K562 (cell line): ENCODE data around the gene SOX30. TPM values are rescaled to one million over a fixed set of nuclear protein-coding genes. Genes with fewer than 3 reads are reported as not detected.

Experiments used
- ATAC-seq: fragments of 200-7000 bp; cut with Tn5 transposase; 3 replicates; pipeline ENCODE4 v1.9.1; 2020; ENCODE audit warnings: moderate library complexity
- BruUV-seq: library from RNA; stranded (reverse); fragments of 400-500 nt; replicated peaks from 2 replicates; lab custom pipeline; 2021; lab: Mats Ljungman, UMichigan
- CTCF ChIA-PET: fragments of 300-600 bp; formaldehyde crosslinking; extraction: SDS; loops from one replicate; lab custom pipeline; 2021; ENCODE audit warnings: low intra/inter-chr PET ratio; lab: Yijun Ruan, JAX
- POLR2A ChIA-PET: fragments of 300-600, 350-650 bp; sonication (Branson Sonifier 250); formaldehyde crosslinking; extraction: SDS; loops from one replicate; lab custom pipeline; 2021; ENCODE audit warnings: antibody characterized with exemption, inconsistent platforms; lab: Yijun Ruan, JAX
- DNase-seq, 4 experiments: peaks; one replicate each; pipeline versions ENCODE4 v3.0.0 to v3.0.0-alpha.2; 2011 to 2018; ENCODE audit warnings: low spot score in 3 of 4, mixed read lengths in 3 of 4; ENCODE audit errors: extremely low read depth in 1 of 4
- FAIRE-seq: peaks from 2 replicates; lab custom pipeline; 2011; peaks lifted over from hg19 to GRCh38; lab: Jason Lieb, UNC
- H2AFZ ChIP-seq: 2 replicates; pipeline ENCODE4 v1.6.0; 2011; ENCODE audit warnings: low read depth, low read length, control low read depth, inconsistent platforms
- H3K27ac ChIP-seq: fragments of 200-600 bp; 3 replicates; pipeline ENCODE4 v1.8.0; 2011; ENCODE audit warnings: low read depth, mild to moderate bottlenecking, control low read depth, inconsistent platforms, low read length, moderate library complexity, mixed read lengths; ENCODE audit errors: extremely low read depth
- H3K27me3 ChIP-seq, 2 experiments: fragments of 300-600 bp in 1 of 2; 2 replicates in 1 of 2; 3 replicates in 1 of 2; pipeline versions ENCODE4 v1.6.0 to v1.8.0; 2011; ENCODE audit warnings: inconsistent platforms in 2 of 2, low read length in 2 of 2, mild to moderate bottlenecking in 1 of 2, mixed read lengths in 1 of 2, moderate library complexity in 1 of 2; ENCODE audit not compliant: control insufficient read depth in 2 of 2, insufficient read depth in 2 of 2
- H3K36me3 ChIP-seq: fragments of 300-600 bp; 3 replicates; pipeline ENCODE4 v1.8.0; 2011; ENCODE audit warnings: mild to moderate bottlenecking, low read length, inconsistent platforms; ENCODE audit not compliant: control insufficient read depth, insufficient read depth
- H3K4me1 ChIP-seq, 2 experiments: fragments of 200-600 bp in 1 of 2; replicated peaks in 1 of 2; 2 replicates in 1 of 2; 3 replicates in 1 of 2; pipeline versions ENCODE4 v1.5.1 to v1.8.0; 2011; ENCODE audit warnings: inconsistent platforms in 2 of 2, low read length in 2 of 2, mild to moderate bottlenecking in 1 of 2, mixed read lengths in 1 of 2, moderate library complexity in 1 of 2; ENCODE audit not compliant: control insufficient read depth in 2 of 2, insufficient read depth in 2 of 2
- H3K4me2 ChIP-seq: 2 replicates; pipeline ENCODE4 v1.6.1; 2011; ENCODE audit warnings: low read length, control low read depth, inconsistent platforms, mixed read lengths; ENCODE audit not compliant: insufficient read depth
- H3K4me3 ChIP-seq: fragments of 200-600 bp; sonication (generic), shearing (Covaris generic); 2 replicates; pipeline ENCODE4 v1.5.1; 2016; ENCODE audit warnings: control low read depth, inconsistent platforms
- H3K79me2 ChIP-seq: fragments of 200-600 bp; 3 replicates; pipeline ENCODE4 v1.8.0; 2011; ENCODE audit warnings: low read length, inconsistent platforms; ENCODE audit not compliant: control insufficient read depth, insufficient read depth
- H3K9ac ChIP-seq, 2 experiments: 2 replicates each; pipeline versions ENCODE4 v1.6.0 to v1.6.1; 2011; ENCODE audit warnings: low read depth in 2 of 2, low read length in 2 of 2, control low read depth in 1 of 2, inconsistent platforms in 1 of 2, mild to moderate bottlenecking in 1 of 2, mixed read lengths in 1 of 2; ENCODE audit not compliant: insufficient read depth in 1 of 2
- H3K9me1 ChIP-seq: one replicate; pipeline ENCODE4 v1.6.0; 2011; ENCODE audit warnings: inconsistent platforms, mild to moderate bottlenecking, low read length, moderate library complexity; ENCODE audit not compliant: control insufficient read depth, insufficient read depth
- H3K9me3 ChIP-seq: replicated peaks from 2 replicates; pipeline ENCODE4 v1.5.1; 2011; ENCODE audit warnings: low read depth, low read length, inconsistent platforms; ENCODE audit not compliant: control insufficient read depth, insufficient read depth
- H4K20me1 ChIP-seq: replicated peaks from 2 replicates; pipeline ENCODE4 v1.6.1; 2011; ENCODE audit warnings: low read length, inconsistent platforms, mixed read lengths; ENCODE audit not compliant: control insufficient read depth, insufficient read depth
- BCOR ChIP-seq: fragments of 450-650 bp; IDR thresholded peaks from 2 replicates; pipeline ENCODE4 v1.6.1; 2016
- CREB3 ChIP-seq: fragments of 450-650 bp; conservative IDR thresholded peaks from 2 replicates; pipeline ENCODE4 v1.6.1; 2016; ENCODE audit warnings: missing genetic modification characterization, low read depth, mild to moderate bottlenecking, missing compliant biosample characterization, moderate library complexity
- EZH2 ChIP-seq: IDR thresholded peaks from 2 replicates; pipeline ENCODE4 v1.6.1; 2012; ENCODE audit warnings: low read depth, mild to moderate bottlenecking, inconsistent platforms, low read length, borderline replicate concordance
- GATA2 ChIP-seq: sonication (generic); formaldehyde crosslinking; IDR thresholded peaks from 2 replicates; pipeline ENCODE4 v1.4.0; 2020; ENCODE audit warnings: mild to moderate bottlenecking, missing genetic modification reagents
- HDAC2 ChIP-seq: fragments of 450-650 bp; IDR thresholded peaks from 2 replicates; pipeline ENCODE4 v1.6.1; 2016; ENCODE audit warnings: mild to moderate bottlenecking
- MBD2 ChIP-seq: sonication (generic); IDR thresholded peaks from 2 replicates; pipeline ENCODE4 v1.6.1; 2016; ENCODE audit warnings: low read depth, borderline replicate concordance
- MTA1 ChIP-seq: fragments of 450-650 bp; IDR thresholded peaks from 2 replicates; pipeline ENCODE4 v1.6.1; 2017; ENCODE audit warnings: borderline replicate concordance
- MYNN ChIP-seq, 2 experiments: sonication (generic); formaldehyde crosslinking in 1 of 2; IDR thresholded peaks; 2 replicates each; pipeline versions ENCODE4 v1.5.0 to v1.6.1; 2016 to 2020; ENCODE audit warnings: antibody characterized with exemption in 1 of 2, missing genetic modification reagents in 1 of 2
- NCOA2 ChIP-seq, 2 experiments: fragments of 450-650 bp; IDR thresholded peaks; 2 replicates each; pipeline ENCODE4 v1.6.1; 2018; ENCODE audit warnings: mild to moderate bottlenecking in 2 of 2, moderate library complexity in 1 of 2; ENCODE audit not compliant: partially characterized antibody in 2 of 2
- NFE2 ChIP-seq: IDR thresholded peaks from 2 replicates; pipeline ENCODE4 v1.6.1; 2014; ENCODE audit warnings: antibody characterized with exemption, low read depth
- PHB2 ChIP-seq: fragments of 450-650 bp; IDR thresholded peaks from 2 replicates; pipeline ENCODE4 v1.6.1; 2017; ENCODE audit warnings: low read depth
- PML ChIP-seq: IDR thresholded peaks from 2 replicates; pipeline ENCODE4 v1.6.1; 2012; ENCODE audit warnings: low read length, inconsistent platforms
- SPI1 ChIP-seq: IDR thresholded peaks from 2 replicates; pipeline ENCODE4 v1.6.1; 2011; ENCODE audit warnings: low read depth, low read length, control low read depth, borderline replicate concordance
- TBL1XR1 ChIP-seq, 2 experiments: IDR thresholded peaks; 2 replicates each; pipeline ENCODE4 v1.6.1; 2012; ENCODE audit warnings: improper control_type of control experiment in 2 of 2, low read length in 2 of 2, mild to moderate bottlenecking in 1 of 2
- WHSC1 ChIP-seq: IDR thresholded peaks from one replicate; pipeline ENCODE4 v1.6.1; 2012; ENCODE audit warnings: low read length, control low read depth, inconsistent platforms
- ZBTB33 ChIP-seq: sonication (generic); formaldehyde crosslinking; IDR thresholded peaks from 2 replicates; pipeline ENCODE4 v1.8.1; 2023; ENCODE audit warnings: mild to moderate bottlenecking, missing genetic modification reagents
- ZNF140 ChIP-seq: fragments of 250-450 bp; sonication (Bioruptor Pico); IDR thresholded peaks from 2 replicates; pipeline ENCODE4 v1.8.0; 2021; ENCODE audit warnings: moderate library complexity, mild to moderate bottlenecking, inconsistent platforms
- ZNF589 ChIP-seq: fragments of 200-800 bp; sonication (Bioruptor generic); IDR thresholded peaks from 2 replicates; pipeline ENCODE4 v1.6.1; 2016; ENCODE audit warnings: low read depth, missing genetic modification characterization, missing compliant biosample characterization
- ZNF639 ChIP-seq, 2 experiments: fragments of 200-800 bp in 1 of 2; sonication (Bioruptor generic) in 1 of 2; sonication (generic) in 1 of 2; formaldehyde crosslinking in 1 of 2; IDR thresholded peaks in 1 of 2; conservative IDR thresholded peaks in 1 of 2; 2 replicates each; pipeline versions ENCODE4 v1.5.0 to v1.6.1; 2016 to 2020; ENCODE audit warnings: missing compliant biosample characterization in 1 of 2, missing genetic modification characterization in 1 of 2, missing genetic modification reagents in 1 of 2
- WGBS: fragments of 100-300 bp; shearing (Covaris generic); methylation state at CpG from one replicate; pipeline ENCODE4 v1.1.6; 2016; ENCODE audit warnings: low coverage, mixed read lengths; ENCODE audit not compliant: insufficient coverage; ENCODE audit errors: missing lambda C conversion rate; 5-methylcytosine and 5-hydroxymethylcytosine counted together
- in situ Hi-C: fragments of 300-500 bp; cut with MboI; formaldehyde crosslinking; loops from 4 replicates; pipeline ENCODE4 v1.15.0; 2018; ENCODE audit warnings: inconsistent platforms, mixed read lengths
- intact Hi-C: fragments of 100-400 bp; cut with micrococcal nuclease; formaldehyde crosslinking; loops from 2 replicates; pipeline ENCODE4 v1.14.2; 2022
- polyA plus RNA-seq, 8 experiments: library from polyadenylated mRNA; depleted of rRNA in 4 of 8; stranded (reverse) in 5 of 8; unstranded in 3 of 8; fragments of >200 nt; fragmentation: Nextera tagmentation in 2 of 8; fragmentation: Illumina TruSeq in 1 of 8; extraction: Ambion mirVana in 2 of 8; extraction: Trizol in 1 of 8; gene quantifications; 2 replicates each; pipeline versions ENCODE4 v1.2.1 to v1.2.3, GENCODE V29; 2011 to 2014; ENCODE audit warnings: inconsistent platforms in 1 of 8, missing spikeins in 1 of 8
- total RNA-seq, 7 experiments: library from RNA; depleted of rRNA in 6 of 7; stranded (reverse); fragments of >200 nt in 6 of 7; fragmentation: Illumina TruSeq in 2 of 7; extraction: Trizol in 2 of 7; gene quantifications; 2 replicates each; pipeline versions ENCODE4 v1.2.1 to v1.2.3, GENCODE V29; 2011 to 2021; ENCODE audit warnings: low replicate concordance in 1 of 7

Gene SOX30
- total and polyA plus RNA-seq, 9 of the 15 experiments (the other 6 are each of a cell fraction or from before 2014, with no cell fraction given) = not detected

- BruUV-seq = no TSS peak
- H3K79me2 ChIP-seq = no peaks in the 10 kb centered on the region
- intact Hi-C loops = no loop called here
- H3K27ac ChIP-seq = peak overlapping the region; percentile 31; the same call in 2 of the 3 replicates
- ChIA-PET POLR2A (interaction anchor here (1.0 kb wide), 1 partner anchor 13 kb away, joined by 4 read pairs; no protein-coding TSS in a partner anchor), CTCF (no interaction called here)
- no peak overlapping the region for H3K9ac ChIP-seq
- H3K27me3 ChIP-seq = no peaks in the 10 kb centered on the region
- in situ Hi-C loops = no loop called here
- peak overlapping the region; percentile 16 for H3K4me2 ChIP-seq
- no peaks in the 10 kb centered on the region for H4K20me1 ChIP-seq
- no peaks in the 10 kb centered on the region for H3K9me1 ChIP-seq
- FAIRE-seq (peak; percentile 86), DNase-seq (peak; percentile 54 to 86 (median 67)), ATAC-seq (peak; percentile 86)
- H2AFZ ChIP-seq = peak overlapping the region; percentile 86
- H3K4me3 ChIP-seq = no peak overlapping the region
- peaks cover 11 to 32% of the 10 kb centered on the region in 2 experiments; a peak in 4 of 5 replicates for H3K4me1 ChIP-seq
- 0% methylated on average over 5 of the region's 5 CpGs for WGBS
- H3K9me3 ChIP-seq = 0 out of 2 replicates have a peak, but pooled peaks cover 2% of the 10 kb centered on the region
- no peaks in the 10 kb centered on the region for H3K36me3 ChIP-seq
- TF ChIP-seq PML = peak; percentile 86
- TF ChIP-seq WHSC1 = no peak
- TF ChIP-seq CREB3 = 0 out of 2 replicates have a peak, but pooled peaks have one; percentile 7
- TF ChIP-seq ZNF639 (CRISPR knock-in tag; conservative IDR thresholded peaks at IDR 0.05 in 1 of 2, IDR thresholded peaks at IDR 0.05 in 1 of 2) = no peak
- peak; percentile 88 for TF ChIP-seq MYNN (IDR thresholded peaks at IDR 0.05)
- TF ChIP-seq MYNN (CRISPR knock-in tag; IDR thresholded peaks at IDR 0.05) = no peak
- peak in 1 of 2 experiments; percentile 36 for TF ChIP-seq NCOA2 (IDR thresholded peaks at IDR 0.05; ENCODE audit: partially characterized antibody in 2 of 2)
- TF ChIP-seq NFE2 = peak; percentile 49; the same call in 1 of the 2 replicates
- TF ChIP-seq EZH2 = no peak
- peak; percentile 54; the same call in 1 of the 2 replicates for TF ChIP-seq HDAC2
- TF ChIP-seq SPI1 = peak; percentile 32; the same call in 1 of the 2 replicates
- 0 out of 2 replicates have a peak, but pooled peaks have one; percentile 53 for TF ChIP-seq MBD2
- TF ChIP-seq ZNF589 (CRISPR knock-in tag) = peak; percentile 60; the same call in 1 of the 2 replicates
- no peak for TF ChIP-seq ZNF140 (CRISPR knock-in tag)
- TF ChIP-seq ZBTB33 = no peak
- TF ChIP-seq TBL1XR1 (IDR thresholded peaks at IDR 0.05; ENCODE audit: low read length in 2 of 2) = peak; percentile 68 to 77; a peak in 2 of 4 replicates
- peak; percentile 20; the same call in 1 of the 2 replicates for TF ChIP-seq MTA1
- TF ChIP-seq BCOR = peak; percentile 29; the same call in 1 of the 2 replicates
- peak; percentile 72 for TF ChIP-seq GATA2 (CRISPR knock-in tag)
- peak; percentile 83 for TF ChIP-seq PHB2
These were observed 41.2 kb downstream of the SOX30 start for GRCh38 chr5:157610990-157611389.
